Liver (tissue), 9 donors: ENCODE measurements around the gene CD226. TPM values are rescaled to one million over a fixed set of nuclear protein-coding genes. Genes with fewer than 3 reads are reported as not detected.

Experiments
- DNase-seq: peaks from one replicate; pipeline ENCODE4 v3.0.0-alpha.2; 2017; ENCODE audit warnings: low spot score
- H3K27ac ChIP-seq, 2 donors: one replicate each; pipeline ENCODE4 v1.7.0; 2013; ENCODE audit warnings: inconsistent platforms in 2 of 2, low read length in 2 of 2, control low read depth in 1 of 2, low read depth in 1 of 2, mild to moderate bottlenecking in 1 of 2
- H3K27me3 ChIP-seq, 4 donors: one replicate each; pipeline versions ENCODE4 v1.6.1 to v1.7.0; 2013; ENCODE audit warnings: low read length in 3 of 4, inconsistent platforms in 1 of 4, mild to moderate bottlenecking in 1 of 4, moderate library complexity in 1 of 4; ENCODE audit not compliant: control insufficient read depth in 4 of 4, insufficient read depth in 4 of 4
- H3K36me3 ChIP-seq, 4 donors: one replicate each; pipeline versions ENCODE4 v1.6.1 to v1.7.0; 2013; ENCODE audit warnings: low read length in 3 of 4, mild to moderate bottlenecking in 3 of 4, low read depth in 1 of 4, moderate library complexity in 1 of 4; ENCODE audit not compliant: control insufficient read depth in 4 of 4, insufficient read depth in 3 of 4
- H3K4me1 ChIP-seq, 4 donors: one replicate each; pipeline versions ENCODE4 v1.6.1 to v1.7.0; 2013; ENCODE audit warnings: low read length in 3 of 4, mild to moderate bottlenecking in 3 of 4, moderate library complexity in 1 of 4; ENCODE audit not compliant: control insufficient read depth in 4 of 4, insufficient read depth in 4 of 4
- H3K4me3 ChIP-seq, 3 donors: one replicate each; pipeline versions ENCODE4 v1.6.1 to v1.7.0; 2013; ENCODE audit warnings: low read length in 3 of 3, control low read depth in 1 of 3, low read depth in 1 of 3, mild to moderate bottlenecking in 1 of 3
- H3K9ac ChIP-seq, 2 donors: one replicate each; pipeline ENCODE4 v1.7.0; 2013; ENCODE audit warnings: low read length in 2 of 2, mild to moderate bottlenecking in 2 of 2, moderate library complexity in 2 of 2, control low read depth in 1 of 2, low read depth in 1 of 2
- H3K9me3 ChIP-seq, 4 donors: one replicate each; pipeline versions ENCODE4 v1.6.1 to v1.7.0; 2013; ENCODE audit warnings: low read length in 3 of 4; ENCODE audit not compliant: control insufficient read depth in 4 of 4
- EGR1 ChIP-seq, 2 donors: IDR thresholded peaks; 2 replicates each; pipeline ENCODE4 v1.6.1; 2016 to 2018; ENCODE audit warnings: antibody characterized with exemption in 2 of 2, low read depth in 2 of 2
- FOXA1 ChIP-seq: IDR thresholded peaks from 2 replicates; pipeline ENCODE4 v1.6.1; 2016; ENCODE audit warnings: antibody characterized with exemption
- FOXA2 ChIP-seq: IDR thresholded peaks from 2 replicates; pipeline ENCODE4 v1.6.1; 2016; ENCODE audit warnings: antibody characterized with exemption
- GABPA ChIP-seq, 2 donors: IDR thresholded peaks in 1 of 2; conservative IDR thresholded peaks in 1 of 2; 2 replicates each; pipeline ENCODE4 v1.6.1; 2016; ENCODE audit warnings: antibody characterized with exemption in 2 of 2, mild to moderate bottlenecking in 1 of 2, moderate library complexity in 1 of 2
- HNF4A ChIP-seq, 2 donors: conservative IDR thresholded peaks; 2 replicates each; pipeline ENCODE4 v1.6.1; 2016; ENCODE audit warnings: antibody characterized with exemption in 2 of 2, mild to moderate bottlenecking in 2 of 2
- HNF4G ChIP-seq: IDR thresholded peaks from 2 replicates; pipeline ENCODE4 v1.6.1; 2016; ENCODE audit warnings: antibody characterized with exemption
- JUND ChIP-seq, 2 donors: IDR thresholded peaks; 2 replicates each; pipeline ENCODE4 v1.6.1; 2016; ENCODE audit warnings: antibody characterized with exemption in 2 of 2
- NR2F2 ChIP-seq: IDR thresholded peaks from 2 replicates; pipeline ENCODE4 v1.6.1; 2016; ENCODE audit warnings: antibody characterized with exemption
- RAD21 ChIP-seq, 2 donors: IDR thresholded peaks; 2 replicates each; pipeline ENCODE4 v1.6.1; 2016; ENCODE audit warnings: antibody characterized with exemption in 2 of 2, mild to moderate bottlenecking in 2 of 2
- RXRA ChIP-seq, 2 donors: IDR thresholded peaks; 2 replicates each; pipeline ENCODE4 v1.6.1; 2017 to 2018; ENCODE audit warnings: antibody characterized with exemption in 2 of 2, mild to moderate bottlenecking in 1 of 2
- SP1 ChIP-seq: IDR thresholded peaks from 2 replicates; pipeline ENCODE4 v1.6.1; 2018; ENCODE audit warnings: antibody characterized with exemption, mild to moderate bottlenecking
- TAF1 ChIP-seq: conservative IDR thresholded peaks from 2 replicates; pipeline ENCODE4 v1.6.1; 2016; ENCODE audit warnings: antibody characterized with exemption, mild to moderate bottlenecking
- YY1 ChIP-seq: IDR thresholded peaks from 2 replicates; pipeline ENCODE4 v1.6.1; 2016; ENCODE audit warnings: antibody characterized with exemption, mild to moderate bottlenecking
- WGBS: extraction: QIAGEN DNeasy Blood & Tissue Kit; methylation state at CpG from one replicate; pipeline ENCODE4 v1.1.7; 2013; 5-methylcytosine and 5-hydroxymethylcytosine counted together
- polyA plus RNA-seq, 2 donors: library from polyadenylated mRNA; stranded (reverse) in 1 of 2; unstranded in 1 of 2; fragments of 200-250 nt in 1 of 2; fragments of >200 nt in 1 of 2; fragmentation: Nextera tagmentation in 1 of 2; extraction: Ambion mirVana in 1 of 2; gene quantifications; one replicate each; pipeline versions ENCODE4 v1.2.1 to v1.2.3, GENCODE V29; 2013 to 2015
- total RNA-seq, 2 donors: library from RNA; depleted of rRNA; stranded (reverse); fragments of >200 nt; gene quantifications; one replicate each; pipeline ENCODE4 v1.2.3, GENCODE V29; 2014
- TF ChIP-seq, protein P1 (sequence below): IDR thresholded peaks from 2 replicates; pipeline ENCODE4 v1.6.1; 2016; ENCODE audit warnings: antibody characterized with exemption
- TF ChIP-seq, protein P2 (sequence below): IDR thresholded peaks from 2 replicates; pipeline ENCODE4 v1.6.1; 2016; ENCODE audit warnings: antibody characterized with exemption, mild to moderate bottlenecking
- TF ChIP-seq, protein P3 (sequence below): fragments of 150-350 bp; IDR thresholded peaks from 2 replicates; pipeline ENCODE4 v1.5.1; 2017; ENCODE audit warnings: improper control_type of control experiment, low read depth, low read length; ENCODE audit not compliant: missing input control
- TF ChIP-seq, protein P4 (sequence below): IDR thresholded peaks from 2 replicates; pipeline ENCODE4 v1.6.1; 2016; ENCODE audit warnings: antibody characterized with exemption
- TF ChIP-seq, protein P5 (sequence below): IDR thresholded peaks from 2 replicates; pipeline ENCODE4 v1.6.1; 2016; ENCODE audit warnings: antibody characterized with exemption
- donor health status: healthy.
- donor health status: healthy.
- donor health status: healthy.
- donor health status: healthy.
- donor health status: healthy.

The CD226 gene
- total and polyA plus RNA-seq, 4 donors = 0.50 to 5.2 (median 3.0) TPM

DNA sequence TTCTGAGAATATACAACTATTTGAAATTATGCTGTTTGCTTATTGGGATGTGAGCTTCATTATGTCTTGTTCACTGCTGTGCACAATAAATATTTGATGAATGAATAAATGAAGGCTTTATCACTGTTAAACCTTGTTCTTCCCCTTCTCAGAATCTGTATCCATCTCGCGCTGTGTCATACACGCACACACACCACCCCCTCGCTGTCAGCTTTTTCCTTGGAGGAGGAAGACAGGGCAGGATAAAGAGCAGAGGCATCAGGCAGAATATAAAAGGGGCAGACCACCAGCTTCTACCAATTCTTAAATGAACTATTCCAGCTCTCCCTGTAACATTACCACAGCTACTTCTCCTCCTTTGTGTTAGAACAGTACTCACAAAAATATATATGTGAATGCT, 75.0 kb downstream of the CD226 start:
- TF ChIP-seq, protein P1, sequence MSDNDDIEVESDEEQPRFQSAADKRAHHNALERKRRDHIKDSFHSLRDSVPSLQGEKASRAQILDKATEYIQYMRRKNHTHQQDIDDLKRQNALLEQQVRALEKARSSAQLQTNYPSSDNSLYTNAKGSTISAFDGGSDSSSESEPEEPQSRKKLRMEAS = no peak
- no peak for TF ChIP-seq HNF4G
- no peak for TF ChIP-seq RAD21 (IDR thresholded peaks at IDR 0.05)
- no peak for TF ChIP-seq TAF1
- TF ChIP-seq FOXA2 = no peak
- TF ChIP-seq SP1 = no peak
- TF ChIP-seq, protein P2, sequence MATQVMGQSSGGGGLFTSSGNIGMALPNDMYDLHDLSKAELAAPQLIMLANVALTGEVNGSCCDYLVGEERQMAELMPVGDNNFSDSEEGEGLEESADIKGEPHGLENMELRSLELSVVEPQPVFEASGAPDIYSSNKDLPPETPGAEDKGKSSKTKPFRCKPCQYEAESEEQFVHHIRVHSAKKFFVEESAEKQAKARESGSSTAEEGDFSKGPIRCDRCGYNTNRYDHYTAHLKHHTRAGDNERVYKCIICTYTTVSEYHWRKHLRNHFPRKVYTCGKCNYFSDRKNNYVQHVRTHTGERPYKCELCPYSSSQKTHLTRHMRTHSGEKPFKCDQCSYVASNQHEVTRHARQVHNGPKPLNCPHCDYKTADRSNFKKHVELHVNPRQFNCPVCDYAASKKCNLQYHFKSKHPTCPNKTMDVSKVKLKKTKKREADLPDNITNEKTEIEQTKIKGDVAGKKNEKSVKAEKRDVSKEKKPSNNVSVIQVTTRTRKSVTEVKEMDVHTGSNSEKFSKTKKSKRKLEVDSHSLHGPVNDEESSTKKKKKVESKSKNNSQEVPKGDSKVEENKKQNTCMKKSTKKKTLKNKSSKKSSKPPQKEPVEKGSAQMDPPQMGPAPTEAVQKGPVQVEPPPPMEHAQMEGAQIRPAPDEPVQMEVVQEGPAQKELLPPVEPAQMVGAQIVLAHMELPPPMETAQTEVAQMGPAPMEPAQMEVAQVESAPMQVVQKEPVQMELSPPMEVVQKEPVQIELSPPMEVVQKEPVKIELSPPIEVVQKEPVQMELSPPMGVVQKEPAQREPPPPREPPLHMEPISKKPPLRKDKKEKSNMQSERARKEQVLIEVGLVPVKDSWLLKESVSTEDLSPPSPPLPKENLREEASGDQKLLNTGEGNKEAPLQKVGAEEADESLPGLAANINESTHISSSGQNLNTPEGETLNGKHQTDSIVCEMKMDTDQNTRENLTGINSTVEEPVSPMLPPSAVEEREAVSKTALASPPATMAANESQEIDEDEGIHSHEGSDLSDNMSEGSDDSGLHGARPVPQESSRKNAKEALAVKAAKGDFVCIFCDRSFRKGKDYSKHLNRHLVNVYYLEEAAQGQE = no peak
- no peak for TF ChIP-seq HNF4A (conservative IDR thresholded peaks at IDR 0.05)
- TF ChIP-seq NR2F2 = no peak
- TF ChIP-seq, protein P3, sequence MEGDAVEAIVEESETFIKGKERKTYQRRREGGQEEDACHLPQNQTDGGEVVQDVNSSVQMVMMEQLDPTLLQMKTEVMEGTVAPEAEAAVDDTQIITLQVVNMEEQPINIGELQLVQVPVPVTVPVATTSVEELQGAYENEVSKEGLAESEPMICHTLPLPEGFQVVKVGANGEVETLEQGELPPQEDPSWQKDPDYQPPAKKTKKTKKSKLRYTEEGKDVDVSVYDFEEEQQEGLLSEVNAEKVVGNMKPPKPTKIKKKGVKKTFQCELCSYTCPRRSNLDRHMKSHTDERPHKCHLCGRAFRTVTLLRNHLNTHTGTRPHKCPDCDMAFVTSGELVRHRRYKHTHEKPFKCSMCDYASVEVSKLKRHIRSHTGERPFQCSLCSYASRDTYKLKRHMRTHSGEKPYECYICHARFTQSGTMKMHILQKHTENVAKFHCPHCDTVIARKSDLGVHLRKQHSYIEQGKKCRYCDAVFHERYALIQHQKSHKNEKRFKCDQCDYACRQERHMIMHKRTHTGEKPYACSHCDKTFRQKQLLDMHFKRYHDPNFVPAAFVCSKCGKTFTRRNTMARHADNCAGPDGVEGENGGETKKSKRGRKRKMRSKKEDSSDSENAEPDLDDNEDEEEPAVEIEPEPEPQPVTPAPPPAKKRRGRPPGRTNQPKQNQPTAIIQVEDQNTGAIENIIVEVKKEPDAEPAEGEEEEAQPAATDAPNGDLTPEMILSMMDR = no peak
- TF ChIP-seq FOXA1 = no peak
- TF ChIP-seq JUND (IDR thresholded peaks at IDR 0.05) = no peak
- TF ChIP-seq GABPA (IDR thresholded peaks at IDR 0.05 in 1 of 2, conservative IDR thresholded peaks at IDR 0.05 in 1 of 2) = no peak
- TF ChIP-seq YY1 = no peak
- no peak for TF ChIP-seq RXRA (IDR thresholded peaks at IDR 0.05)
- TF ChIP-seq, protein P4, sequence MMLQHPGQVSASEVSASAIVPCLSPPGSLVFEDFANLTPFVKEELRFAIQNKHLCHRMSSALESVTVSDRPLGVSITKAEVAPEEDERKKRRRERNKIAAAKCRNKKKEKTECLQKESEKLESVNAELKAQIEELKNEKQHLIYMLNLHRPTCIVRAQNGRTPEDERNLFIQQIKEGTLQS = no peak
- TF ChIP-seq, protein P5, sequence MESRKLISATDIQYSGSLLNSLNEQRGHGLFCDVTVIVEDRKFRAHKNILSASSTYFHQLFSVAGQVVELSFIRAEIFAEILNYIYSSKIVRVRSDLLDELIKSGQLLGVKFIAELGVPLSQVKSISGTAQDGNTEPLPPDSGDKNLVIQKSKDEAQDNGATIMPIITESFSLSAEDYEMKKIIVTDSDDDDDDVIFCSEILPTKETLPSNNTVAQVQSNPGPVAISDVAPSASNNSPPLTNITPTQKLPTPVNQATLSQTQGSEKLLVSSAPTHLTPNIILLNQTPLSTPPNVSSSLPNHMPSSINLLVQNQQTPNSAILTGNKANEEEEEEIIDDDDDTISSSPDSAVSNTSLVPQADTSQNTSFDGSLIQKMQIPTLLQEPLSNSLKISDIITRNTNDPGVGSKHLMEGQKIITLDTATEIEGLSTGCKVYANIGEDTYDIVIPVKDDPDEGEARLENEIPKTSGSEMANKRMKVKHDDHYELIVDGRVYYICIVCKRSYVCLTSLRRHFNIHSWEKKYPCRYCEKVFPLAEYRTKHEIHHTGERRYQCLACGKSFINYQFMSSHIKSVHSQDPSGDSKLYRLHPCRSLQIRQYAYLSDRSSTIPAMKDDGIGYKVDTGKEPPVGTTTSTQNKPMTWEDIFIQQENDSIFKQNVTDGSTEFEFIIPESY = no peak
- TF ChIP-seq EGR1 (IDR thresholded peaks at IDR 0.05; ENCODE audit: low read depth in 2 of 2) = no peak

More for the DNA sequence above, 75.0 kb downstream of the CD226 start:
- H3K9ac ChIP-seq = no peak overlapping the region
- 95% methylated on average over 4 of the region's 4 CpGs for WGBS
- DNase-seq = no peak
- H3K9me3 ChIP-seq = no peaks in the 10 kb centered on the region
- H3K4me3 ChIP-seq = no peak overlapping the region
- no peak overlapping the region for H3K27ac ChIP-seq
- no peaks in the 10 kb centered on the region for H3K4me1 ChIP-seq
- no peaks in the 10 kb centered on the region for H3K27me3 ChIP-seq
- H3K36me3 ChIP-seq = peaks cover 0 to 2% (median 0%) of the 10 kb centered on the region in 4 donors
